Measurements from ENCODE around the gene THOC6. TPM values are rescaled to one million over a fixed set of nuclear protein-coding genes. Genes with fewer than 3 reads are reported as not detected.
A peak's percentile ranks its signal among the peaks of the same experiment; 100 is the strongest.

Gene THOC6
- total RNA-seq, 1 experiment from 2014 or later: 76.5 TPM

DNA sequence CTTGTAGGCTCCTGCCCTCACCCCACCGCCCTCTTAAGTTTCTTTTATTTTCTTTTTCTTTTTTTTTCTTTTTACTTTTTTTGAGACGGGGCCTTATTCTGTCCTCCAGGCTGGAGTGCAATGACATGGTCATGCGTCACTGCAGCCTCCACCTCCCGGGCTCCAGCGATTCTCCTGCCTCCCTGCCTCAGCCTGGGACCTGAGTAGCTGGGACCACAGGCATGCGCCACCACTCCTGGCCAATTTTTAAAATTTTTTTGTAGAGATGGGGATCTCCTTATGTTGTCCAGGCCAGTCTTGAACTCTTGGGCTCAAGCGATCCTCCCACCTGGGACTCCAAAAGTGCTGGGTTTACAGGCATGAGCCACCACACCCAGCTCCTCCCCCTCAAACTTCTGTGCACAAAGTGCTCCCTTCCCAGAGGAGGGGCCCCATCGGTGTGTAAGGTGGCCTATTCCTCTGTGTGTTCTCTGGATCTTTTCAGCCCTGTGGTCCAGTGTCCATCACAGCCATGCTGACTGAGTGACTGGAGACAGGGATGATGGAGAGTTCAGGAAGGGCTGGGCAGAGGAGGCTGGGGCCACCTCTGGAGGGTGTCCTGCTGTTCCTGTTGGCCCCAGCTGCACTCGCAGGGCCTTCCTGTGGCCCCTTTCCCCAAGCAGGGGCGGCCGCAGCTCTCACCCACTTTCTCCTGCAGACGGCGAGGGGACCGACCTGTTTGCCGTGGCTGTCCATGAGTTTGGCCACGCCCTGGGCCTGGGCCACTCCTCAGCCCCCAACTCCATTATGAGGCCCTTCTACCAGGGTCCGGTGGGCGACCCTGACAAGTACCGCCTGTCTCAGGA, 32.7 kb downstream of the THOC6 start (continued):
- TF ChIP-seq, protein P1, sequence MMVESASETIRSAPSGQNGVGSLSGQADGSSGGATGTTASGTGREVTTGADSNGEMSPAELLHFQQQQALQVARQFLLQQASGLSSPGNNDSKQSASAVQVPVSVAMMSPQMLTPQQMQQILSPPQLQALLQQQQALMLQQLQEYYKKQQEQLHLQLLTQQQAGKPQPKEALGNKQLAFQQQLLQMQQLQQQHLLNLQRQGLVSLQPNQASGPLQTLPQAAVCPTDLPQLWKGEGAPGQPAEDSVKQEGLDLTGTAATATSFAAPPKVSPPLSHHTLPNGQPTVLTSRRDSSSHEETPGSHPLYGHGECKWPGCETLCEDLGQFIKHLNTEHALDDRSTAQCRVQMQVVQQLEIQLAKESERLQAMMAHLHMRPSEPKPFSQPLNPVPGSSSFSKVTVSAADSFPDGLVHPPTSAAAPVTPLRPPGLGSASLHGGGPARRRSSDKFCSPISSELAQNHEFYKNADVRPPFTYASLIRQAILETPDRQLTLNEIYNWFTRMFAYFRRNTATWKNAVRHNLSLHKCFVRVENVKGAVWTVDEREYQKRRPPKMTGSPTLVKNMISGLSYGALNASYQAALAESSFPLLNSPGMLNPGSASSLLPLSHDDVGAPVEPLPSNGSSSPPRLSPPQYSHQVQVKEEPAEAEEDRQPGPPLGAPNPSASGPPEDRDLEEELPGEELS (CRISPR knock-in tag; IDR thresholded peaks at IDR 0.05): no peak
- TF ChIP-seq, protein P2, sequence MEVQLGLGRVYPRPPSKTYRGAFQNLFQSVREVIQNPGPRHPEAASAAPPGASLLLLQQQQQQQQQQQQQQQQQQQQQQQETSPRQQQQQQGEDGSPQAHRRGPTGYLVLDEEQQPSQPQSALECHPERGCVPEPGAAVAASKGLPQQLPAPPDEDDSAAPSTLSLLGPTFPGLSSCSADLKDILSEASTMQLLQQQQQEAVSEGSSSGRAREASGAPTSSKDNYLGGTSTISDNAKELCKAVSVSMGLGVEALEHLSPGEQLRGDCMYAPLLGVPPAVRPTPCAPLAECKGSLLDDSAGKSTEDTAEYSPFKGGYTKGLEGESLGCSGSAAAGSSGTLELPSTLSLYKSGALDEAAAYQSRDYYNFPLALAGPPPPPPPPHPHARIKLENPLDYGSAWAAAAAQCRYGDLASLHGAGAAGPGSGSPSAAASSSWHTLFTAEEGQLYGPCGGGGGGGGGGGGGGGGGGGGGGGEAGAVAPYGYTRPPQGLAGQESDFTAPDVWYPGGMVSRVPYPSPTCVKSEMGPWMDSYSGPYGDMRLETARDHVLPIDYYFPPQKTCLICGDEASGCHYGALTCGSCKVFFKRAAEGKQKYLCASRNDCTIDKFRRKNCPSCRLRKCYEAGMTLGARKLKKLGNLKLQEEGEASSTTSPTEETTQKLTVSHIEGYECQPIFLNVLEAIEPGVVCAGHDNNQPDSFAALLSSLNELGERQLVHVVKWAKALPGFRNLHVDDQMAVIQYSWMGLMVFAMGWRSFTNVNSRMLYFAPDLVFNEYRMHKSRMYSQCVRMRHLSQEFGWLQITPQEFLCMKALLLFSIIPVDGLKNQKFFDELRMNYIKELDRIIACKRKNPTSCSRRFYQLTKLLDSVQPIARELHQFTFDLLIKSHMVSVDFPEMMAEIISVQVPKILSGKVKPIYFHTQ (CRISPR knock-in tag; IDR thresholded peaks at IDR 0.05): no peak
- TF ChIP-seq, protein P3, sequence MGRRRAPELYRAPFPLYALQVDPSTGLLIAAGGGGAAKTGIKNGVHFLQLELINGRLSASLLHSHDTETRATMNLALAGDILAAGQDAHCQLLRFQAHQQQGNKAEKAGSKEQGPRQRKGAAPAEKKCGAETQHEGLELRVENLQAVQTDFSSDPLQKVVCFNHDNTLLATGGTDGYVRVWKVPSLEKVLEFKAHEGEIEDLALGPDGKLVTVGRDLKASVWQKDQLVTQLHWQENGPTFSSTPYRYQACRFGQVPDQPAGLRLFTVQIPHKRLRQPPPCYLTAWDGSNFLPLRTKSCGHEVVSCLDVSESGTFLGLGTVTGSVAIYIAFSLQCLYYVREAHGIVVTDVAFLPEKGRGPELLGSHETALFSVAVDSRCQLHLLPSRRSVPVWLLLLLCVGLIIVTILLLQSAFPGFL (CRISPR knock-in tag; IDR thresholded peaks at IDR 0.05; ENCODE audit: borderline replicate concordance): no peak

DNA sequence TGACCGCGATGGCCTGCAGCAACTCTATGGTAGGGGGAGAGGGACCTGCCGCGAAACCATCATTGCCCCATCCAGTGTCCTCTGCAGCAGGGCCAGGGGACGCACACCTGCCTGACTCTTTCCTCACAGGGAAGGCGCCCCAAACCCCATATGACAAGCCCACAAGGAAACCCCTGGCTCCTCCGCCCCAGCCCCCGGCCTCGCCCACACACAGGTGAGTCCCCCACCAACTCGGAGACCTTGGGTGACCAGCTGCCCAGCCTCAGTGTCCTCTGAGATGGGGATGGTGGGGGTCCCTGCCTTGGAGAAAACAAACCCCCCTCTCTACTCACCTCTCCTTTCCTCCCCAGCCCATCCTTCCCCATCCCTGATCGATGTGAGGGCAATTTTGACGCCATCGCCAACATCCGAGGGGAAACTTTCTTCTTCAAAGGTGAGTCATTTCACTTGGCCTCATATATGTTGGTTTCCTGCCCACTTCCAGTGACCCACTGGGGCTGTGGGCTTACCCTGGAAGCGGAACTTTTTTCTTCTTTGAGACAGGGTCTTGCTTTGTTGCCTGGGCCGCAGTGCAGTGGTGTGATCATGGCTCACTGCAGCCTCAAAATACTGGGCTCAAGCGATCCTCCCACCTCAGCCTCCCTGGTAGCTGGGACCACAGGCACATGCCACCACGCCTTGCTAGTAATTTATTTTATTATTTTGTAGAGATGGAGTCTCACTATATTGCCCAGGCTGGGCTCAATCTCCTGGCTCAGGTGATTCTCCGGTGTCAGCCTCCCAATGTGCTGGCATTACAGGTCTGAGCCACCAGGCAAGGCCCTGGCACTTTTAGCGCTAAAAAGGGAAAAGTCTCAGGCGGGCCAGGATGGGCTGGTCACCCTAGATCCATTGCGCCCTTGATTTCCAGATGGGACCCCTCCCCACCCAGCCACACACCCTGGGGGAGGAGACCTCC, 33.6 kb downstream of the THOC6 start:
- Mint-ChIP-seq H3K36me3 (peaks cover 7% of the 10 kb centered on the region), H3K9me3 (0 out of 2 replicates have a peak, but pooled peaks cover 1% of the 10 kb centered on the region), H3K27ac (no peak overlapping the region), H3K27me3 (ENCODE audit: low read depth) (peaks cover 3% of the 10 kb centered on the region; the same call in 1 of the 2 replicates), H3K4me1 (peaks cover 26% of the 10 kb centered on the region), H3K4me3 (peak overlapping the region; percentile 20; the same call in 1 of the 2 replicates)
- peak; percentile 55 for TF ChIP-seq ZNF121 (CRISPR knock-in tag; IDR thresholded peaks at IDR 0.05)
- TF ChIP-seq, protein P4, sequence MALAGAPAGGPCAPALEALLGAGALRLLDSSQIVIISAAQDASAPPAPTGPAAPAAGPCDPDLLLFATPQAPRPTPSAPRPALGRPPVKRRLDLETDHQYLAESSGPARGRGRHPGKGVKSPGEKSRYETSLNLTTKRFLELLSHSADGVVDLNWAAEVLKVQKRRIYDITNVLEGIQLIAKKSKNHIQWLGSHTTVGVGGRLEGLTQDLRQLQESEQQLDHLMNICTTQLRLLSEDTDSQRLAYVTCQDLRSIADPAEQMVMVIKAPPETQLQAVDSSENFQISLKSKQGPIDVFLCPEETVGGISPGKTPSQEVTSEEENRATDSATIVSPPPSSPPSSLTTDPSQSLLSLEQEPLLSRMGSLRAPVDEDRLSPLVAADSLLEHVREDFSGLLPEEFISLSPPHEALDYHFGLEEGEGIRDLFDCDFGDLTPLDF (CRISPR knock-in tag; IDR thresholded peaks at IDR 0.05): no peak
- DNase-seq (ENCODE audit: low spot score) (no peak), ATAC-seq (no peak)
- ChIA-PET POLR2A (interaction anchor here (1.3 to 3.2 kb wide), 5 partner anchors 26 to 54 kb away, joined by 5 to 29 read pairs (median 8); partner anchors contain the start of gene ZSCAN10), CTCF (interaction anchor here (0.9 to 3.6 kb wide), 26 partner anchors 8 to 117 kb away, joined by 3 to 109 read pairs (median 19); partner anchors contain the start of genes BICDL2, KREMEN2, MMP25 and PAQR4)

DNA sequence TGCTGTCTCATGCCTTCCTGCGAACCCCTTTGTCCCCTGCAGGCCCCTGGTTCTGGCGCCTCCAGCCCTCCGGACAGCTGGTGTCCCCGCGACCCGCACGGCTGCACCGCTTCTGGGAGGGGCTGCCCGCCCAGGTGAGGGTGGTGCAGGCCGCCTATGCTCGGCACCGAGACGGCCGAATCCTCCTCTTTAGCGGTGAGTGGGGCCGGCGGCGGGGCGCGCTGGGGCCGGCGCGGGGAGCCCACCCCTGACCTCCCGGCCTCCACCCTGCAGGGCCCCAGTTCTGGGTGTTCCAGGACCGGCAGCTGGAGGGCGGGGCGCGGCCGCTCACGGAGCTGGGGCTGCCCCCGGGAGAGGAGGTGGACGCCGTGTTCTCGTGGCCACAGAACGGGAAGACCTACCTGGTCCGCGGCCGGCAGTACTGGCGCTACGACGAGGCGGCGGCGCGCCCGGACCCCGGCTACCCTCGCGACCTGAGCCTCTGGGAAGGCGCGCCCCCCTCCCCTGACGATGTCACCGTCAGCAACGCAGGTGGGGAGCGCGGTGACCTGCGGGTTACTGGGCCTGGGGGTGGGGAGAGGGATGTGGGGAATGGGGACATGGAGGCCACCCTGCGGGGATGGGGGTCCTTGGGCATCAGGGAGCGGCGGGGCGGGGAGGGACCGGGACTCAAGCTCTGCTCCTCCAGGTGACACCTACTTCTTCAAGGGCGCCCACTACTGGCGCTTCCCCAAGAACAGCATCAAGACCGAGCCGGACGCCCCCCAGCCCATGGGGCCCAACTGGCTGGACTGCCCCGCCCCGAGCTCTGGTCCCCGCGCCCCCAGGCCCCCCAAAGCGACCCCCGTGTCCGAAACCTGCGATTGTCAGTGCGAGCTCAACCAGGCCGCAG, 34.5 kb downstream of the THOC6 start:
- Mint-ChIP-seq H3K27ac (no peak overlapping the region), H3K36me3 (peaks cover 6% of the 10 kb centered on the region; the same call in 1 of the 2 replicates), H3K4me1 (peaks cover 26% of the 10 kb centered on the region), H3K27me3 (ENCODE audit: low read depth) (peaks cover 3% of the 10 kb centered on the region; the same call in 1 of the 2 replicates), H3K4me3 (peak overlapping the region; percentile 76), H3K9me3 (no peaks in the 10 kb centered on the region)
- ATAC-seq (peak; percentile 72), DNase-seq (ENCODE audit: low spot score) (peak; percentile 76)
- ChIA-PET CTCF (interaction anchor here (0.5 to 3.6 kb wide), 54 partner anchors 9 to 596 kb away, joined by 3 to 109 read pairs (median 5); partner anchors contain the start of genes BICDL2, CLDN6, HCFC1R1 and KREMEN2), POLR2A (interaction anchor here (0.9 to 3.2 kb wide), 10 partner anchors 12 to 71 kb away, joined by 3 to 29 read pairs (median 6); partner anchors contain the start of genes CLDN9, HCFC1R1, MMP25 and ZSCAN10)
- TF ChIP-seq, protein P1 (CRISPR knock-in tag; IDR thresholded peaks at IDR 0.05): 0 out of 2 replicates have a peak, but pooled peaks have one; percentile 64
- TF ChIP-seq, protein P5, sequence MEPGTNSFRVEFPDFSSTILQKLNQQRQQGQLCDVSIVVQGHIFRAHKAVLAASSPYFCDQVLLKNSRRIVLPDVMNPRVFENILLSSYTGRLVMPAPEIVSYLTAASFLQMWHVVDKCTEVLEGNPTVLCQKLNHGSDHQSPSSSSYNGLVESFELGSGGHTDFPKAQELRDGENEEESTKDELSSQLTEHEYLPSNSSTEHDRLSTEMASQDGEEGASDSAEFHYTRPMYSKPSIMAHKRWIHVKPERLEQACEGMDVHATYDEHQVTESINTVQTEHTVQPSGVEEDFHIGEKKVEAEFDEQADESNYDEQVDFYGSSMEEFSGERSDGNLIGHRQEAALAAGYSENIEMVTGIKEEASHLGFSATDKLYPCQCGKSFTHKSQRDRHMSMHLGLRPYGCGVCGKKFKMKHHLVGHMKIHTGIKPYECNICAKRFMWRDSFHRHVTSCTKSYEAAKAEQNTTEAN (CRISPR knock-in tag; IDR thresholded peaks at IDR 0.05): no peak; the same call in 1 of the 2 replicates
- TF ChIP-seq ZNF232 (CRISPR knock-in tag; IDR thresholded peaks at IDR 0.05) (0 out of 2 replicates have a peak, but pooled peaks have one; percentile 4), SMAD3 (CRISPR knock-in tag; IDR thresholded peaks at IDR 0.05; ENCODE audit: borderline replicate concordance) (no peak), ZBTB21 (CRISPR knock-in tag; IDR thresholded peaks at IDR 0.05; ENCODE audit: borderline replicate concordance) (no peak), GTF2I (CRISPR knock-in tag; conservative IDR thresholded peaks at IDR 0.05) (no peak), RELA (CRISPR knock-in tag; IDR thresholded peaks at IDR 0.05; ENCODE audit: borderline replicate concordance) (no peak)
- TF ChIP-seq, protein P6, sequence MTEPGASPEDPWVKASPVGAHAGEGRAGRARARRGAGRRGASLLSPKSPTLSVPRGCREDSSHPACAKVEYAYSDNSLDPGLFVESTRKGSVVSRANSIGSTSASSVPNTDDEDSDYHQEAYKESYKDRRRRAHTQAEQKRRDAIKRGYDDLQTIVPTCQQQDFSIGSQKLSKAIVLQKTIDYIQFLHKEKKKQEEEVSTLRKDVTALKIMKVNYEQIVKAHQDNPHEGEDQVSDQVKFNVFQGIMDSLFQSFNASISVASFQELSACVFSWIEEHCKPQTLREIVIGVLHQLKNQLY (CRISPR knock-in tag; IDR thresholded peaks at IDR 0.05): no peak

Measured in WTC11 (cell line).